CD14-positive monocyte (primary cell): ENCODE results near the gene CPED1. TPM values are rescaled to one million over a fixed set of nuclear protein-coding genes. Genes with fewer than 3 reads are reported as not detected.

Experiments
- DNase-seq, 3 donors: peaks; one replicate each; pipeline ENCODE4 v3.0.0-alpha.2; 2011 to 2022
- H2AFZ ChIP-seq: 2 replicates; pipeline ENCODE4 v1.6.0; 2012; ENCODE audit warnings: mild to moderate bottlenecking, low read depth, low read length, inconsistent platforms; ENCODE audit not compliant: insufficient read depth, poor library complexity, severe bottlenecking
- H3K27ac ChIP-seq, 2 donors: 1 replicate in 1 of 2; 2 replicates in 1 of 2; pipeline ENCODE4 v1.5.1; 2012 to 2013; ENCODE audit warnings: low read length in 2 of 2, control low read depth in 1 of 2, inconsistent platforms in 1 of 2, low read depth in 1 of 2, mild to moderate bottlenecking in 1 of 2
- H3K27me3 ChIP-seq, 2 donors: one replicate each; pipeline versions ENCODE4 v1.6.0 to v1.6.1; 2011 to 2013; ENCODE audit warnings: low read length in 2 of 2; ENCODE audit not compliant: control insufficient read depth in 2 of 2, insufficient read depth in 2 of 2
- H3K36me3 ChIP-seq, 2 donors: replicated peaks in 1 of 2; 1 replicate in 1 of 2; 2 replicates in 1 of 2; pipeline versions ENCODE4 v1.5.1 to v1.6.1; 2012 to 2013; ENCODE audit warnings: low read length in 2 of 2, control low read depth in 1 of 2, inconsistent platforms in 1 of 2, mild to moderate bottlenecking in 1 of 2; ENCODE audit not compliant: insufficient read depth in 2 of 2, control insufficient read depth in 1 of 2
- H3K4me1 ChIP-seq, 2 donors: 1 replicate in 1 of 2; 2 replicates in 1 of 2; pipeline versions ENCODE4 v1.5.1 to v1.6.1; 2012 to 2013; ENCODE audit warnings: low read length in 2 of 2, control low read depth in 1 of 2, inconsistent platforms in 1 of 2, mild to moderate bottlenecking in 1 of 2, moderate library complexity in 1 of 2; ENCODE audit not compliant: insufficient read depth in 2 of 2, control insufficient read depth in 1 of 2
- H3K4me2 ChIP-seq: replicated peaks from 2 replicates; pipeline ENCODE3; 2012; ENCODE audit warnings: low read length, moderate library complexity, mild to moderate bottlenecking; ENCODE audit not compliant: poor library complexity, severe bottlenecking; ENCODE audit errors: extremely low read depth
- H3K4me3 ChIP-seq, 3 experiments: fragments of 200-600 bp in 1 of 3; sonication (generic) in 1 of 3; replicated peaks in 1 of 3; 1 replicate in 2 of 3; 2 replicates in 1 of 3; pipeline ENCODE4 v1.5.1; 2011 to 2013; ENCODE audit warnings: low read length in 3 of 3, mild to moderate bottlenecking in 3 of 3, control low read depth in 2 of 3, low read depth in 2 of 3, inconsistent platforms in 1 of 3, moderate library complexity in 1 of 3
- H3K79me2 ChIP-seq: 2 replicates; pipeline ENCODE4 v1.6.0; 2012; ENCODE audit warnings: mild to moderate bottlenecking, control low read depth, inconsistent platforms, low read length, moderate library complexity; ENCODE audit not compliant: insufficient read depth
- H3K9ac ChIP-seq: 2 replicates; pipeline ENCODE4 v1.6.0; 2017; ENCODE audit warnings: low read length, mild to moderate bottlenecking; ENCODE audit not compliant: insufficient read depth, poor library complexity, severe bottlenecking
- H3K9me3 ChIP-seq, 2 donors: replicated peaks in 1 of 2; 1 replicate in 1 of 2; 2 replicates in 1 of 2; pipeline versions ENCODE4 v1.5.1 to v1.6.1; 2012 to 2013; ENCODE audit warnings: low read length in 2 of 2, control low read depth in 1 of 2; ENCODE audit not compliant: control insufficient read depth in 1 of 2, insufficient read depth in 1 of 2
- H4K20me1 ChIP-seq: 2 replicates; pipeline ENCODE4 v1.6.0; 2012; ENCODE audit warnings: mild to moderate bottlenecking, low read length, control low read depth, moderate library complexity; ENCODE audit not compliant: insufficient read depth
- H3K27ac Mint-ChIP-seq, 7 donors: one replicate each; pipeline ENCODE4 v1.8.0; 2020; ENCODE audit warnings: mild to moderate bottlenecking in 7 of 7, mixed read lengths in 7 of 7, moderate library complexity in 6 of 7, inconsistent platforms in 2 of 7
- H3K27me3 Mint-ChIP-seq, 3 donors: one replicate each; pipeline ENCODE4 v1.8.0; 2021 to 2022; ENCODE audit warnings: low read depth in 3 of 3, mild to moderate bottlenecking in 3 of 3, mixed read lengths in 3 of 3, moderate library complexity in 3 of 3, inconsistent platforms in 1 of 3
- H3K36me3 Mint-ChIP-seq, 2 donors: one replicate each; pipeline ENCODE4 v1.8.0; 2020; ENCODE audit warnings: mixed read lengths in 2 of 2, inconsistent platforms in 1 of 2, mild to moderate bottlenecking in 1 of 2
- H3K4me1 Mint-ChIP-seq: one replicate; pipeline ENCODE4 v1.8.0; 2020; ENCODE audit warnings: mild to moderate bottlenecking, mixed read lengths
- H3K4me3 Mint-ChIP-seq, 2 donors: one replicate each; pipeline ENCODE4 v1.8.0; 2020; ENCODE audit warnings: mild to moderate bottlenecking in 2 of 2, mixed read lengths in 2 of 2, moderate library complexity in 1 of 2
- H3K9me3 Mint-ChIP-seq, 7 donors: one replicate each; pipeline ENCODE4 v1.8.0; 2020 to 2022; ENCODE audit warnings: mixed read lengths in 7 of 7, mild to moderate bottlenecking in 6 of 7, moderate library complexity in 6 of 7, inconsistent platforms in 2 of 7
- CTCF ChIP-seq: fragments of 200-600 bp; IDR thresholded peaks from one replicate; pipeline ENCODE4 v1.8.0; 2022; ENCODE audit warnings: antibody characterized with exemption, mild to moderate bottlenecking
- WGBS: methylation state at CpG from one replicate; pipeline ENCODE4 v1.1.5; 2013; ENCODE audit warnings: missing lambda C conversion rate; ENCODE audit not compliant: insufficient coverage; 5-methylcytosine and 5-hydroxymethylcytosine counted together
- intact Hi-C, 2 donors: fragments of 100-400 bp; cut with micrococcal nuclease; formaldehyde crosslinking; loops; one replicate each; pipeline versions ENCODE4 v1.15.0 to v1.15.1; 2023
- polyA plus RNA-seq, 3 donors: library from polyadenylated mRNA; depleted of rRNA in 1 of 3; unstranded in 2 of 3; stranded (reverse) in 1 of 3; fragments of 300-500 nt in 2 of 3; fragments of >200 nt in 1 of 3; fragmentation: Illumina TruSeq in 2 of 3; gene quantifications; 1 replicate in 2 of 3; 2 replicates in 1 of 3; pipeline ENCODE4 v1.2.3, GENCODE V29; 2012 to 2021

CPED1 gene
- polyA plus RNA-seq, 3 donors, result 9.8 to 30.0 (median 20.4) TPM

- Mint-ChIP-seq H3K27ac (peak overlapping the region; percentile 87 to 98 (median 94)), H3K4me1 (peaks cover 82% of the 10 kb centered on the region), H3K27me3 (peaks cover 1 to 5% (median 4%) of the 10 kb centered on the region in 3 donors), H3K36me3 (peaks cover 4 to 7% of the 10 kb centered on the region in 2 donors), H3K9me3 (peaks cover 0 to 4% (median 0%) of the 10 kb centered on the region in 7 donors), H3K4me3 (peak overlapping the region; percentile 61 to 87)
- H3K4me3 ChIP-seq, result peak overlapping the region; percentile 22 to 72 (median 48)
- no peak for TF ChIP-seq CTCF
- H3K4me1 ChIP-seq, result peaks cover 62 to 90% of the 10 kb centered on the region in 2 donors
- no peaks in the 10 kb centered on the region for H3K36me3 ChIP-seq
- no peaks in the 10 kb centered on the region for H3K9me3 ChIP-seq
- peak overlapping the region in 1 of 2 donors; percentile 74 for H3K27ac ChIP-seq
- intact Hi-C loops, result no loop called here
- H4K20me1 ChIP-seq, result no peaks in the 10 kb centered on the region
- H3K79me2 ChIP-seq, result no peaks in the 10 kb centered on the region
- H3K27me3 ChIP-seq, result no peaks in the 10 kb centered on the region
- DNase-seq, result peak in 2 of 3 donors; percentile 33 to 64
- no peak overlapping the region for H2AFZ ChIP-seq
- peak overlapping the region; percentile 83 for H3K4me2 ChIP-seq
- H3K9ac ChIP-seq, result no peak overlapping the region
Measured at GRCh38 chr7:120996988-120997345, 8.5 kb downstream of the CPED1 start.

GRCh38 chr7:120997882-120998474, 9.5 kb downstream of the CPED1 start:
- Mint-ChIP-seq H3K36me3 (peaks cover 4 to 7% of the 10 kb centered on the region in 2 donors), H3K4me1 (peaks cover 81% of the 10 kb centered on the region), H3K27ac (peak overlapping the region; percentile 56 to 95 (median 77)), H3K4me3 (peak overlapping the region; percentile 9 to 55), H3K9me3 (peaks cover 0 to 4% (median 0%) of the 10 kb centered on the region in 7 donors), H3K27me3 (peaks cover 1 to 5% (median 1%) of the 10 kb centered on the region in 3 donors)
- Histone ChIP-seq H3K27ac (peak overlapping the region in 1 of 2 donors; percentile 63), H3K79me2 (no peaks in the 10 kb centered on the region), H3K4me1 (peaks cover 65 to 84% of the 10 kb centered on the region in 2 donors), H2AFZ (no peak overlapping the region), H3K4me3 (peak overlapping the region in 1 of 3 experiments; percentile 50), H3K36me3 (no peaks in the 10 kb centered on the region), H3K27me3 (no peaks in the 10 kb centered on the region), H3K9me3 (no peaks in the 10 kb centered on the region), H3K4me2 (peak overlapping the region; percentile 54), H3K9ac (no peak overlapping the region), H4K20me1 (no peaks in the 10 kb centered on the region)
- TF ChIP-seq CTCF, result no peak
- 0% methylated on average over 3 of the region's 7 CpGs for WGBS
- DNase-seq, result peak; percentile 42 to 72 (median 68)
- intact Hi-C loops, result no loop called here
